ENCODE data around the gene TOX2.
A peak's percentile ranks its signal among the peaks of the same experiment; 100 is the strongest.

Gene TOX2

GRCh38 chr20:43941476-43942200 lies 27.0 kb downstream of the TOX2 start:
- no peak for DNase-seq

GRCh38 chr20:43942201-43942590 lies 27.5 kb downstream of the TOX2 start:
- no peak for DNase-seq

- peak; percentile 37 for DNase-seq
Measured at GRCh38 chr20:43942667-43943285, 28.1 kb downstream of the TOX2 start.

GRCh38 chr20:43943725-43944124 lies 29.1 kb downstream of the TOX2 start:
- no peak for DNase-seq

- DNase-seq, result no peak
Measured at GRCh38 chr20:43944653-43945235, 30.1 kb downstream of the TOX2 start.

GRCh38 chr20:43945391-43946205 lies 30.9 kb downstream of the TOX2 start:
- no peak for DNase-seq

GRCh38 chr20:43946206-43946491 lies 31.5 kb downstream of the TOX2 start:
- DNase-seq, result no peak

- no peak for DNase-seq
Measured at GRCh38 chr20:43946659-43947315, 32.1 kb downstream of the TOX2 start.

GRCh38 chr20:43947316-43947710 lies 32.7 kb downstream of the TOX2 start:
- no peak for DNase-seq

GRCh38 chr20:43948455-43948854 lies 33.8 kb downstream of the TOX2 start:
- DNase-seq, result no peak

- no peak for DNase-seq
Measured at GRCh38 chr20:43949248-43949647, 34.6 kb downstream of the TOX2 start.

GRCh38 chr20:43949741-43950618 lies 35.3 kb downstream of the TOX2 start:
- DNase-seq, result peak; percentile 71

- no peak for DNase-seq
Measured at GRCh38 chr20:43953919-43954592, 39.4 kb downstream of the TOX2 start.

GRCh38 chr20:43954704-43955061 lies 40.0 kb downstream of the TOX2 start:
- no peak for DNase-seq

GRCh38 chr20:43955062-43955749 lies 40.6 kb downstream of the TOX2 start:
- DNase-seq, result peak; percentile 58

- no peak for DNase-seq
Measured at GRCh38 chr20:43955750-43956191, 41.1 kb downstream of the TOX2 start.

GRCh38 chr20:43957392-43957791 lies 42.7 kb downstream of the TOX2 start:
- DNase-seq, result no peak

GRCh38 chr20:43958626-43959025 lies 44.0 kb downstream of the TOX2 start:
- DNase-seq, result no peak

- DNase-seq, result peak; percentile 46
Measured at GRCh38 chr20:43959079-43959919, 44.6 kb downstream of the TOX2 start.

- DNase-seq, result no peak
Measured at GRCh38 chr20:43959920-43960227, 45.2 kb downstream of the TOX2 start.

All from activated T-cell treated with anti-CD3 and anti-CD28 coated beads, Interleukin-2, amount 50 U/mL, for 1 hour (primary cell).